Suppressor macrophage treated with lipopolysaccharide for 1 hour (primary cell): ENCODE data around the gene UBE2G1.
"Not testable (repeated sequence)": the region's sequence is repeated elsewhere in the genome, so short reads cannot be mapped to it uniquely, and the experiment has no call there.

Source experiments
- DNase-seq, 3 donors: peaks; one replicate each; pipeline ENCODE4 v3.0.0-alpha.2; 2020 to 2022

UBE2G1 gene

GRCh38 chr17:4366327-4367063 is at the start of gene UBE2G1:
Gene UBE2G1, minus strand, starts transcription at chr17:4366675. Its CDS starts 359 bp downstream, at chr17:4366316.
- DNase-seq, result peak; percentile 99 to 100 (median 100)

DNA sequence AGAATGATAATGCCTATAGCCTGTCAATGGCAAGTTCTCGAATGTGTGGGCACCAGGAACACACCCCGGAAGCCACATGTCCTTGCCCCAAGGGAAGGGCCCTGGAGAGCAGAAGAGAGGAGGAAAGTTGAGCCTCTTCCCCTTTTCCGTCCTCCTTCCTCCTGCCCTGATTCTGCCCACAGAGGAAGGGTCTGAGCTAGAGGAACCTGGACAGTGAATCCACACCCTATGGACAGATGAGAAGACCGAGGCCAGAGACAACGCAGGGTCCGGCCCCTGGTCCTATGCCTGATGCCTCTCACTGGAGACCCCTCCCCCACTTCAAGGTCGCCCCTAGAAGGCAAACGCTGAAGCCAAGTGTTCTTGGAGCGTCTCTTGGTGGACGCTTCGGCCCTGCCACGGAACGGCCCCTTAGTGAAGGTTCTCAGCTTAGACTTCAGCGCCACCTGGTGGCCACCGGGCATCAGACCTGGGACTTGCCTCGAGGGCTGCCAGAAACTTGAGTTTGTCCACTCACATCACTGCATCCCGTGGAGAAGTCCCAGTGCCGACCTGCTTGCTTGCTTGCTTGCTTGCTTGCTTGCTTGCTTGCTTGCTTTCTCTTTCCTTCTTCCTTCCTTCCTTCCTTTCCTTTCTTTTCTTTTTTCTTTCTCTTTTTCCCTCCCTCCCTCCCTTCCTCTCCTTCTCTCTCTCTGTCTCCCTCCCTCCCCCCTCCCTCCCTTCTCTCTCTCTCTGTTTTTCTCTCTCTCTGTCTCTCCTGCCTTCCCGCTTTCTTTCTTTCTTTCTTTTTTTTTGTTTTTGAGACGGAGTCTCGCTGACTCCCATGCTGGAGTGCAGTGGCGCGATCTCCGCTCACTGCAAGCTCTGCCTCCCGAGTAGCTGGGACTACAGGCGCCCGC is 46.7 kb upstream of the UBE2G1 start:
- DNase-seq, result peak; percentile 94 to 98 (median 97)

DNA sequence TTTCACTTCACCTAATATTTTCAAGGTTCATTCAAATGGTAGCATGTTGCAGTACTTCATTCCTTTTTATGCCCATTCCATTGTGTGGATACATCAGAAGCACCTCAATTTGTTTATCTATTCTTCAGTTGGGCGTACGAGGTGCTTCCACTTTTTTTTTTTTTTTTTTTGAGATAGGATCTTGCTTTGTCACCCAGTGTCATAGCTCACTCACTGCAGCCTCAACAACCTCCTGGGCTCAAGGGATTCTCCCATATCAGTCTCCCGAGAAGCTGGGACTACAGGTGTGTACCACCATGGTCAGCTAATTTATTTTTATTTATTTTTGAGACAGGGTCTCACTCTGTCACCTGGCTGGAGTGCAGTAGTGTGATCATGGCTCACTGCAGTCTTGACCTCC is 44.7 kb upstream of the UBE2G1 start:
- no peak for DNase-seq

DNA sequence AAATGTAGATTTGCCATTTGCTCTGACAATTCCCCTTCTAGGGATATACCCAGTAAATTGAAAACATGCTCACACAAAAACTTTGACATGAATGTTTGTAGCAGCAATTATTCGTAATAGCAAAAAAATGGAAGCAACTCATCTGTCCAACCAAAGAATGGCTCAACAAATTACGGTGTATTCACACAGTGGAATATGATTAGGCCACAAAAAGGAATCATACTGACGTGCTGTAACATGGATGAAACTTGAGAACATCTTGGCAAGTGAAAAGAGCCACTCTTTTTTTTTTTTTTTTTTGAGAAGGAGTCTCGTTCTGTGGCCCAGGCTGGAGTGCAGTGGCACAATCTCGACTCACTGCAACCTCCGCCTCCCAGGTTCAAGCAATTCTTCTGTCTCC is 43.2 kb upstream of the UBE2G1 start:
- DNase-seq, result no peak

- DNase-seq, result no peak
These were observed 41.4 kb upstream of the UBE2G1 start for GRCh38 chr17:4407851-4408250.

DNA sequence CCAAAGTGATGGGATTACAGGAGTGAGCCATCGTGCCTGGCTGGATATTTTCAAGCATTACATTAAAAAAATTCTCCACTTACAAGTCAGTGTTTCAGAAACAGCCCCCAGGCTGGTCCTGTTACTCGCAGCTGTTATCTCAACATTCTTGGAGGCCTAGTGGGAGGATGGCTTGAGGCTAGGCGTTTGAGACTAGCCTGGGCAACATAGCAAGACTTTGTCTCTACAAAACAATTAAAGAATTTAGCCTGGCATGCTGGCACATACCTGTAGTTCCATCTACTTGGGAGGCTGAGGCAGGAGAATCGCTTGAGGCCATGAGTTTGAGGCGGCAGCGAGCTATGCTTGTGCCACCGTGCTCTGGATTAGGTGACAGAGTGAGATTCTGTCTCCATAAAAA is 40.7 kb upstream of the UBE2G1 start:
- DNase-seq, result no peak

- DNase-seq, result no peak
These were observed 39.9 kb upstream of the UBE2G1 start for GRCh38 chr17:4406386-4406785.

DNA sequence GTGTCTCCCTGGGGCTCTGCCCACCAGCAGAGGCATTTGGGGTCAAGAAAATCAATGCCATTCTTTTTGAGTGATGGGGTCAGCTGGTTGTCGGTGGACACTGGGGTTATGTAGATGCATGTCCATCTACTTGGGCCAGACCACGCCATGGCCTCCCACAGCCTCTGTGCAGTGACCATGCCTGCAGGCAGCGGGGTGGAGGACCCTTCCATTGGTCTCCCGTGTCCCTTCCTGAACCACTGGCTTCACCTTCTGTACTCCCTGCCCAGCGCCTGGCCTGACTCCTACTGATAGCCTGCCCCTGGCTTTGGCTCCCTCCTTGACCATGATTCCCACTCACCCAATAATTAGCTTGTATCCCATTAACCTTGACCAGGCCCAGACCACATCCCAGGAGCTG is 39.2 kb upstream of the UBE2G1 start:
- no peak for DNase-seq

- no peak for DNase-seq
These were observed 38.7 kb upstream of the UBE2G1 start for GRCh38 chr17:4405038-4405669.

GRCh38 chr17:4397840-4398239 is 31.4 kb upstream of the UBE2G1 start:
- no peak for DNase-seq

- DNase-seq, result no peak
These were observed 28.6 kb upstream of the UBE2G1 start for GRCh38 chr17:4395111-4395478.

DNA sequence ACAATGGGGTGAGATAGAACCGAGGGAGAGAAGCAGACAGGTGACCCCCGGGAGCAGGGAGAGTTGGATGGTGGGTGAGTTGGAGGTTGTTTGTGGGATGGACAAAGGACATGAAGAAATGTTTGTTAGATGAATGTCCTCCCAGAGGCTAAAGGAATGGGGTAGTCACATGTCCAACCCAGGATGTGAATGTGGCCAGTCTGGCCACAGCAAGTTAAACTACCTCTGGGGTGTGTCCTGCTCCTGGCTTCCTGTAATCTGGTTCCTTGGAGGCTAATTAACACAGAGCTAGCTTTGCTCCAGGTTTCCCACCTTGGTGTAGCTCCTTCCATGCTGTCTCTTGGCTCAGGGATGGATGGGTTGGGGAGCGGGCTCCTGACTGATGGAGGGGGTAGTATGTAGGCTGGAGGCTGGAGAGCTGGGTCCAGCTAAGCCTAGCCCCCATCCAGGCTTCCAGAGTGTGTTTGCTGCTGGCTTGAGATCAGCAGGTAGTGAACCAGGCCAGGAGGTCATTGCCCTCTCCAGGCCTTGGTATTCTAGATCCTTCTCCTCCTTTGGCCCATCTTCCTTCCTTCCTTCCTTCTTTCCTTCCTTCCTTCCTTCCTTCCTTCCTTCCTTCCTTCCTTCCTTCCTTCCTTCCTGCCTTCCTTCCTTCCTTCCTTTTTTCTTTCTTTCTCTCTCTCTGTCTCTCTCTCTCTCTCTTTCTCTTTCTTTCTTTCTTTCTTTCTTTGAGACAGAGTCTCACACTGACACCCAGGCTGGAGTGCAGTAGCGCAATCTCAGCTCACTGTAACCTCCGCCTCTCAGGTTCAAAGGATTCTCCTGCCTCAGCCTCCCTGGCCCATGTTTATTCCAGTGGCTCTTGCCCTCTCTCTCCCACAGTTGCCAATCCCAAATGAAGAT is 28.0 kb upstream of the UBE2G1 start:
- DNase-seq, result no peak

DNA sequence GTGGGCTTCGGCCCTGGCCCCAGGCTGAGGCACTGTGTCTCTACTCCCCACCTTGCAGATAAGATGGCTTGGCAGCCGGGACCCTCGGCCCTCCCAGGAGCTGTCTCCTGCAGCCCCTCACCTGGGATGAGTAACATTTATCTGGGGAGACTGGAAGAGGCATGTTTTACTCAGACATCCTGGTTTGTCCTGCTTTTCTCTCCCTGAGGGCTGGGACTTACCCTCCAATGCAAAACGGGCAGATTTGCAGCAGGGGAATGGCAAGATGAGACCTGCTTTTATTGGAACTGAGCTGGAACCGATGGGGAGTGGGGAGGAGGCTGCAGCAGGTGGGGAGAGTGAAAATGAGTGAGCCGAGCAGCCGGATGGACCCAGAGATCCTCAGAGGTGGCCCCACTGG is 27.3 kb upstream of the UBE2G1 start:
- no peak for DNase-seq

DNA sequence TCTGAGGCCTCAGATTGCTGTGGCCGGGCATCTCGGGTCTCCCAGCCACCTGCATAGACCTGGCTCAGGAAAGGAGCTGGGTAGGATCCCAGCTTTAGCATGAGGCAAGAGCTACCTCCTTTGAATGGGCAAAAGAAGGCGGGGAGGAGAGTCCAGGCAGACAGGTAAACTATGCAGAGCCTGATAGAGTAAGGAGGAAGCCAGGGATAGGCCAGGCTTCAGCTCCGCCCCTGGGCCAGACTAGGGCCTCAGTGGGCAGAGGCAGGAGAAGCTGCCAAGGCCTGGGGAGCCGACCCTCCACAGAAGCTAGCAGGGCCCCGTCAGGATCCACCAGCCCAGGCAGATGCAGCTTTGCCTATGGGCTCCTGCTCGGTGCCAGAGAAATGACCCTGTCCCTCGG is 22.6 kb upstream of the UBE2G1 start:
- DNase-seq, result no peak

DNA sequence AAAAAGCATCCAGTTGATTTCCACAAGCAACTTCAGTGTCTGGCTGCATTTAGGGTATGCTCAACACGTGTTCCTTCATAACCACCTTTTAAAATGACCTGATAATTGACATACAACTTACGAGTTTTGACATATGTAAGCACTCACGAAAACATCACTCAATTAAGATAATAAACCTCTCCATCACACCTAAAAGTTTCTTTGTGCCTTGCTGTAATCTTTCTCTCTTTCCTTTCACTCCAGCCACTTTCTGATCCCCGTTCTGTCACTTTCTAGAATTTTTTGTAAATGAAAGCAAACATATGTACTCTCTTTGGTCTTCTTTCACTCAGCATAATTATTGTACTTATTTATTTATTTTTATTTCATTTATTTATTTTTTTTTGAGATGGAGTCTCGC is 20.7 kb upstream of the UBE2G1 start:
- DNase-seq, result no peak

- no peak for DNase-seq
These were observed 19.9 kb upstream of the UBE2G1 start for GRCh38 chr17:4386406-4386805.

DNA sequence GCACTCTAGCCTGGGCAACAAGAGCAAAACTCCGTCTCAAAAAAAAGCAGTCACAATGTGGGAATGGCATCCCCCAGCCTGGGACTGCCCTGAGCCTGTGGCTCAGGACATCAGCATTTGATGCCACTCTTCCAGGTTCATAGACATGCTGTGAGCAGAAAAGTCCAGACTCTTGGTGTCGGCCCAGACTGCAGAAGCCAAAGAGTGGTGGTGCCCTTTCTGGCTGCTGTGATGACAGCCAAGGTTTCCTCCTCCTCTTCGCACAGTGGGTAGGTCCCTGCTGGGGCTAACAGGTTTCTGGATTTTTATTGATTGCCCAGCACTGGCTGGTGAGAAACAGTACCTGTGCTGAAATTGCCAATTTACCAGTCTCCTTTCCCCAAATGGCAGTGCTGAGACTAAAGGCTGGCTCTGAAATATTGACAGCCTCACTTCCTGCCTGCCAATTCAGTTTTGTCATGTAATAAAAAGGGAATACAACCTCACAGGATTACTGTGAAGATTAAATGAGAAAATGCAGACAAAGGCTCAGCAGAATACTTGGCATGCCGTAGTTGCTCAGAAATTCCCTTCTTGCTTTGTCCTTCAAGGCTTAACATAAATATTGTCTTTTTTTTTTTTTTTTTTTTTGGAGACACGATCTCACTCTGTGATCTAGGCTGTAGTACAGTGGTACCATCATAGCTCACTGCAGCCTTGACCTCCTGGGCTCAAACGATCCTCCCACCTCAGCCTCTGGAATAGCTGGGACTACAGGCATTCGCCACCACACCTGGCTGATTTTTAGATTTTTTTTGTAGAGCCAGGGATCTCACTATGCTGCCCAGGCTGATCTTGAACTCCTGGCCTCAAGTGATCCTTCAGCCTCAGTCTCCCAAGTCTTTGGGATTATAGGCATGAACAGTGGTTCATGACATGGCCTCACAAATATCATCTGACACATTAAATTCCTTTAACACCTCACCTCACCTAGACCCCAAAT is 15.5 kb upstream of the UBE2G1 start:
- DNase-seq, result no peak

- no peak for DNase-seq
These were observed 12.2 kb upstream of the UBE2G1 start for GRCh38 chr17:4378626-4379025.

- not testable (repeated sequence) for DNase-seq
These were observed 10.8 kb upstream of the UBE2G1 start for GRCh38 chr17:4377247-4377646.

DNA sequence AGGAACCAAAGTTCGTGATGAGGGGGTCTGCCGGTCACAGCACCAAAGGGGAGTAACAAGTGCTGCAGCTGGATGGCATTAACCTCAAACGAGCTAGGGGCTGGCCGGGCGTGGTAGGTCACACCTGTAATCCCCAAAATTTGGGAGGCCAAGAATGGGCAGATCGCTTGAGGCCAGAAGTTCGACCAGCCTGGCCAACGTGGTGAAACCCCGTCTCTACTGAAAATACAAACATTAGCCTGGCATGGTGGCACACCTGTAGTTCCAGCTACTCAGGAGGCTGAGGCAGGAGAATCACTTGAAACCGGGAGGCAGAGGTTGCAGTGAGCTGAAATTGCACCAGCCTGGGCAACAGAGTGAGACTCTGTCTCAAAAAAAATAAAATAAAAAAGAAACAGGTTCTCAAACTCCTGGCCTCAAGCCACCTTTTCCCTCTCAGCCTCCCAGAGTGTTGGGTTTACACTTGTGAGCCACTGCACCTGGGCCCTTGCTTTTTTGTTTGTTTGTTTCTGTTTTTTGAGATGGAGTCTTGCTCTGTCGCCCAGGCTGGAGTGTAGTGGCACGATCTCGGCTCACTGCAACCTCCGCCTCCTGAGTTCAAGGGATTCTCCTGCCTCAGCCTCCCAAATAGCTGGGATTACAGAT is 9.4 kb upstream of the UBE2G1 start:
- not testable (repeated sequence) for DNase-seq
